ENCODE measurements around the gene GPC5.

DNA sequence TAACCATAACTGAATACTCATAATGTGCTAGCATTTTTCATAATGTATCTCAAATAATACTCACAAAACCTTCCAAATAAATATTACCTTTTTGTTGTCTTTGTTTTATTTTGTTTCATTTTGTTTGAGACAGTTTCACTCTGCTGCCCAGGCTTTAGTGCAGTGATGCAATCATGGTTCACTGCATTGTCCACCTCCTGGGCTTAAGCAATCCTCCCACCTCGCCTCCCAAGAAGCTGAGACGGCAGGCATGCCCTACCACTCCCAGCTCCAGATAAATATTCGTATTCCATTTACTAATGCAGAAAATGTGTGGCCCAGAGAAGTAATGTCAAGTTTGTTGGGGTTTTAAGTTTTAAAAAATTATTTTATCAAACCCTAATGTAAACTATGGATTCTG is 739.1 kb downstream of the GPC5 start:
- no peak for TF ChIP-seq YY1 (IDR thresholded peaks at IDR 0.05; ENCODE audit: insufficient read depth, insufficient read length)
- no peak for TF ChIP-seq SUZ12 (IDR thresholded peaks at IDR 0.05; ENCODE audit: extremely low read depth, insufficient read depth, insufficient read length)
- TF ChIP-seq ZNF274 (IDR thresholded peaks at IDR 0.05; ENCODE audit: low read depth, low read length) = no peak
